HG02840 (cell line): ENCODE measurements around the gene PHF13.
"Not testable (repeated sequence)": the region's sequence is repeated elsewhere in the genome, so short reads cannot be mapped to it uniquely, and the experiment has no call there.

ENCODE experiments used
- ATAC-seq: cut with Tn5 transposase; IDR thresholded peaks from one replicate; pipeline ENCODE4 v1.9.1; 2021; ENCODE audit warnings: mild to moderate bottlenecking, moderate library complexity, moderate number of reproducible peaks; ENCODE audit not compliant: unreplicated experiment, low FRiP score

Gene PHF13

GRCh38 chr1:6653436-6654290, 40.1 kb downstream of the PHF13 start:
- no peak for ATAC-seq

- ATAC-seq = no peak
Measured at GRCh38 chr1:6657138-6657537, 43.6 kb downstream of the PHF13 start.

GRCh38 chr1:6658359-6659060, 45.0 kb downstream of the PHF13 start:
- ATAC-seq = no peak

- ATAC-seq = no peak
Measured at GRCh38 chr1:6660415-6661049, 47.0 kb downstream of the PHF13 start.

- not testable (repeated sequence) for ATAC-seq
Measured at GRCh38 chr1:6662468-6662867, 48.9 kb downstream of the PHF13 start.

GRCh38 chr1:6666696-6667095, 53.2 kb downstream of the PHF13 start:
- ATAC-seq = no peak

GRCh38 chr1:6667139-6667538, 53.6 kb downstream of the PHF13 start:
- no peak for ATAC-seq

- ATAC-seq = no peak
Measured at GRCh38 chr1:6668503-6668902, 55.0 kb downstream of the PHF13 start.

GRCh38 chr1:6672558-6672957, 59.0 kb downstream of the PHF13 start:
- no peak for ATAC-seq
